ENCODE data around the gene DHRS13. TPM values are rescaled to one million over a fixed set of nuclear protein-coding genes. Genes with fewer than 3 reads are reported as not detected.

Gene DHRS13
- polyA plus RNA-seq, 1 donor from 2014 or later, result 91.1 TPM

DNA sequence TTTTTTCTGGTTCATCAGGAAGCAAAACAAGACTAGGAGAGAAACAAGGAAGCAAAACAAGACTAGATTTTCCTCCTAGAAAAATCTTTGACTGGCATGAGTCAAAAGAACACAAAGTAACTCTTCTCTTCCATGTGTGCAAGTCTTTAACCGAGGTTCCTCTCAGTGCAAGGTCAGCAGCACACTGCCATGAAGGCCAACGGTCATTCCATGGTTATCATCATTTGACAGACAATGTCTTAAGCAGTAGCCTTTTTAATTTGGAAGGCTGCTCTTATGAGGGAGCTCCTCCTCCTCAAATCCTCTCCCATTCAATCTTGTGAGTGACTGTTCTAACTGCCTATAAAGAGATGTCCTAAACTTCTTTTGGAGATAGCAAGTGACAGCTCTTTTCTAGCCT is 15.4 kb upstream of the DHRS13 start:
- no peaks in the 10 kb centered on the region for H3K9me3 ChIP-seq (ENCODE audit: low read length)
- no peaks in the 10 kb centered on the region for H3K79me2 ChIP-seq (replicated peaks; ENCODE audit: insufficient read depth, low read length)
- H3K4me3 ChIP-seq (ENCODE audit: low read length), result no peak overlapping the region
- no peaks in the 10 kb centered on the region for H3K27me3 ChIP-seq (ENCODE audit: insufficient read depth, low read depth, low read length)
- TF ChIP-seq EZH2 (IDR thresholded peaks at IDR 0.05; ENCODE audit: borderline replicate concordance, insufficient read depth, low read length, poor library complexity, severe bottlenecking), result no peak
- TF ChIP-seq POLR2AphosphoS5 (IDR thresholded peaks at IDR 0.05), result no peak
- no peak for TF ChIP-seq MXI1 (conservative IDR thresholded peaks at IDR 0.05; ENCODE audit: poor library complexity, severe bottlenecking)
- TF ChIP-seq, protein P1, sequence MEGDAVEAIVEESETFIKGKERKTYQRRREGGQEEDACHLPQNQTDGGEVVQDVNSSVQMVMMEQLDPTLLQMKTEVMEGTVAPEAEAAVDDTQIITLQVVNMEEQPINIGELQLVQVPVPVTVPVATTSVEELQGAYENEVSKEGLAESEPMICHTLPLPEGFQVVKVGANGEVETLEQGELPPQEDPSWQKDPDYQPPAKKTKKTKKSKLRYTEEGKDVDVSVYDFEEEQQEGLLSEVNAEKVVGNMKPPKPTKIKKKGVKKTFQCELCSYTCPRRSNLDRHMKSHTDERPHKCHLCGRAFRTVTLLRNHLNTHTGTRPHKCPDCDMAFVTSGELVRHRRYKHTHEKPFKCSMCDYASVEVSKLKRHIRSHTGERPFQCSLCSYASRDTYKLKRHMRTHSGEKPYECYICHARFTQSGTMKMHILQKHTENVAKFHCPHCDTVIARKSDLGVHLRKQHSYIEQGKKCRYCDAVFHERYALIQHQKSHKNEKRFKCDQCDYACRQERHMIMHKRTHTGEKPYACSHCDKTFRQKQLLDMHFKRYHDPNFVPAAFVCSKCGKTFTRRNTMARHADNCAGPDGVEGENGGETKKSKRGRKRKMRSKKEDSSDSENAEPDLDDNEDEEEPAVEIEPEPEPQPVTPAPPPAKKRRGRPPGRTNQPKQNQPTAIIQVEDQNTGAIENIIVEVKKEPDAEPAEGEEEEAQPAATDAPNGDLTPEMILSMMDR (IDR thresholded peaks at IDR 0.05; ENCODE audit: poor library complexity, severe bottlenecking), result no peak
- no peak for TF ChIP-seq EP300 (conservative IDR thresholded peaks at IDR 0.05; ENCODE audit: poor library complexity, severe bottlenecking)
- TF ChIP-seq RAD21 (conservative IDR thresholded peaks at IDR 0.05), result no peak
- TF ChIP-seq, protein P2, sequence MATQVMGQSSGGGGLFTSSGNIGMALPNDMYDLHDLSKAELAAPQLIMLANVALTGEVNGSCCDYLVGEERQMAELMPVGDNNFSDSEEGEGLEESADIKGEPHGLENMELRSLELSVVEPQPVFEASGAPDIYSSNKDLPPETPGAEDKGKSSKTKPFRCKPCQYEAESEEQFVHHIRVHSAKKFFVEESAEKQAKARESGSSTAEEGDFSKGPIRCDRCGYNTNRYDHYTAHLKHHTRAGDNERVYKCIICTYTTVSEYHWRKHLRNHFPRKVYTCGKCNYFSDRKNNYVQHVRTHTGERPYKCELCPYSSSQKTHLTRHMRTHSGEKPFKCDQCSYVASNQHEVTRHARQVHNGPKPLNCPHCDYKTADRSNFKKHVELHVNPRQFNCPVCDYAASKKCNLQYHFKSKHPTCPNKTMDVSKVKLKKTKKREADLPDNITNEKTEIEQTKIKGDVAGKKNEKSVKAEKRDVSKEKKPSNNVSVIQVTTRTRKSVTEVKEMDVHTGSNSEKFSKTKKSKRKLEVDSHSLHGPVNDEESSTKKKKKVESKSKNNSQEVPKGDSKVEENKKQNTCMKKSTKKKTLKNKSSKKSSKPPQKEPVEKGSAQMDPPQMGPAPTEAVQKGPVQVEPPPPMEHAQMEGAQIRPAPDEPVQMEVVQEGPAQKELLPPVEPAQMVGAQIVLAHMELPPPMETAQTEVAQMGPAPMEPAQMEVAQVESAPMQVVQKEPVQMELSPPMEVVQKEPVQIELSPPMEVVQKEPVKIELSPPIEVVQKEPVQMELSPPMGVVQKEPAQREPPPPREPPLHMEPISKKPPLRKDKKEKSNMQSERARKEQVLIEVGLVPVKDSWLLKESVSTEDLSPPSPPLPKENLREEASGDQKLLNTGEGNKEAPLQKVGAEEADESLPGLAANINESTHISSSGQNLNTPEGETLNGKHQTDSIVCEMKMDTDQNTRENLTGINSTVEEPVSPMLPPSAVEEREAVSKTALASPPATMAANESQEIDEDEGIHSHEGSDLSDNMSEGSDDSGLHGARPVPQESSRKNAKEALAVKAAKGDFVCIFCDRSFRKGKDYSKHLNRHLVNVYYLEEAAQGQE (IDR thresholded peaks at IDR 0.05; ENCODE audit: borderline replicate concordance), result no peak
- no peak for TF ChIP-seq TAF1 (IDR thresholded peaks at IDR 0.05; ENCODE audit: low read depth)
- TF ChIP-seq SMC3 (conservative IDR thresholded peaks at IDR 0.05; ENCODE audit: poor library complexity), result no peak
- no peaks in the 10 kb centered on the region for H4K20me1 ChIP-seq (ENCODE audit: insufficient read depth)
- no peak overlapping the region for H2AFZ ChIP-seq (ENCODE audit: low read depth, low read length)
- H3K36me3 ChIP-seq (ENCODE audit: insufficient read depth, low read length), result peaks cover 11% of the 10 kb centered on the region
- no peak overlapping the region for H3K27ac ChIP-seq (ENCODE audit: low read length)
- no peaks in the 10 kb centered on the region for H3F3A ChIP-seq (ENCODE audit: insufficient read depth, low read length, poor library complexity, severe bottlenecking)
- no peaks in the 10 kb centered on the region for H3K9me2 ChIP-seq (ENCODE audit: insufficient read depth, low read length)
- no peak overlapping the region for H3K9ac ChIP-seq (ENCODE audit: low read length)
- H3K4me2 ChIP-seq (ENCODE audit: low read length), result no peak overlapping the region

DNA sequence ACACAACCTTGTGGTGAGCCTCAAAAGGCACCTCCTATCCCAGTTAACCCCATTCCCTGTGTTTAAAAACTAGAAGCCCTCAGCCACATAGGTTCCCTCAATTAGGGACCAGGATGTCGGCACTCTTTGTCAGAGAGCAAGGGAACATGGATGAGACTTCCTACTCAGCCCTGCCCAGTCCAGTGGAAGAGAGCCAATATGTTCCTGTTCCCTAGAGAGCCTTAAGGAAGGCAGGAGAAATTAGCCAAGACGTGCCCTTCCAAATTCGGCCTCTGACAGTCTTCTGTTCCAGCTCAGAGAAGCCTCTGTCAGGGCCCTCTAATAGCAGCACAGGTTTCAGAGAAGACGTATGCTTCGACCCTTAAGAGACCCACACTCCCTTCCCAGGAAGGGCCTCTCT is 14.6 kb upstream of the DHRS13 start:
- H4K20me1 ChIP-seq (ENCODE audit: insufficient read depth), result no peaks in the 10 kb centered on the region
- no peaks in the 10 kb centered on the region for H3K9me3 ChIP-seq (ENCODE audit: low read length)
- no peak overlapping the region for H3K4me2 ChIP-seq (ENCODE audit: low read length)
- no peaks in the 10 kb centered on the region for H3K27me3 ChIP-seq (ENCODE audit: insufficient read depth, low read depth, low read length)
- TF ChIP-seq, protein P1 (IDR thresholded peaks at IDR 0.05; ENCODE audit: poor library complexity, severe bottlenecking), result no peak
- TF ChIP-seq POLR2AphosphoS5 (IDR thresholded peaks at IDR 0.05) (no peak), TAF1 (IDR thresholded peaks at IDR 0.05; ENCODE audit: low read depth) (no peak), RAD21 (conservative IDR thresholded peaks at IDR 0.05) (no peak), SMC3 (conservative IDR thresholded peaks at IDR 0.05; ENCODE audit: poor library complexity) (no peak), MXI1 (conservative IDR thresholded peaks at IDR 0.05; ENCODE audit: poor library complexity, severe bottlenecking) (no peak), EP300 (conservative IDR thresholded peaks at IDR 0.05; ENCODE audit: poor library complexity, severe bottlenecking) (no peak), EZH2 (IDR thresholded peaks at IDR 0.05; ENCODE audit: borderline replicate concordance, insufficient read depth, low read length, poor library complexity, severe bottlenecking) (no peak)
- TF ChIP-seq, protein P2 (IDR thresholded peaks at IDR 0.05; ENCODE audit: borderline replicate concordance), result no peak
- H3F3A ChIP-seq (ENCODE audit: insufficient read depth, low read length, poor library complexity, severe bottlenecking), result no peaks in the 10 kb centered on the region
- no peak overlapping the region for H3K9ac ChIP-seq (ENCODE audit: low read length)
- no peak overlapping the region for H3K4me3 ChIP-seq (ENCODE audit: low read length)
- H3K9me2 ChIP-seq (ENCODE audit: insufficient read depth, low read length), result no peaks in the 10 kb centered on the region
- H3K27ac ChIP-seq (ENCODE audit: low read length), result no peak overlapping the region
- no peak overlapping the region for H2AFZ ChIP-seq (ENCODE audit: low read depth, low read length)
- H3K79me2 ChIP-seq (replicated peaks; ENCODE audit: insufficient read depth, low read length), result no peaks in the 10 kb centered on the region
- peaks cover 11% of the 10 kb centered on the region for H3K36me3 ChIP-seq (ENCODE audit: insufficient read depth, low read length)
